Esophagus mucosa (tissue), 1 donor: ENCODE results near the gene CFAP97D1. TPM values are rescaled to one million over a fixed set of nuclear protein-coding genes. Genes with fewer than 3 reads are reported as not detected.
"Not testable (repeated sequence)": the region's sequence is repeated elsewhere in the genome, so short reads cannot be mapped to it uniquely, and the experiment has no call there.

ENCODE experiments used
- ATAC-seq: fragments of 200-7000 bp; cut with Tn5 transposase; one replicate; pipeline ENCODE4 v1.9.1; 2020
- total RNA-seq: library from RNA; stranded (reverse); gene quantifications from one replicate; pipeline ENCODE4 v1.2.4, GENCODE V29; 2023
- donor health status: DM: yes; HTN: yes; CAD: no.

The CFAP97D1 gene
- total RNA-seq, 1 donor from 2014 or later = not detected

DNA sequence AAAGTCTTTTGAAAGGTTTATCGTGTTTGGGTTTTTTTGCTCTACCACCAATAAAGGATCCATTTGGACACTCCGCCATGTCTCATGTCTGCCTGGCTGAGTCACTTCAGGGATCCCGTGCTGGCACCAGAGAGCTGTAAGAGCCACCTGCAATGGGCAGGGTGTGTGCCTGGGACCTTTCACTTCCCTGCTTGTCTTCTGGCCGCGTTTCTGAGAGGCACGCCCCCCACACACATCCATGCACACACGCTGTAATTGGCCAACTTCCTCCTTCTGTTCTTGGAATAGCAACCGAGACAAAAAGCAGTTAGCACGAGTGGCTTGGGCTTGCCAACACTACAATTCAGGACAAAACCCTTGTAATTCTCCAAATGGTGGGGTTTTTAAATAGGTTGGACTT, 11.9 kb upstream of the CFAP97D1 start:
- ATAC-seq = peak; percentile 27

DNA sequence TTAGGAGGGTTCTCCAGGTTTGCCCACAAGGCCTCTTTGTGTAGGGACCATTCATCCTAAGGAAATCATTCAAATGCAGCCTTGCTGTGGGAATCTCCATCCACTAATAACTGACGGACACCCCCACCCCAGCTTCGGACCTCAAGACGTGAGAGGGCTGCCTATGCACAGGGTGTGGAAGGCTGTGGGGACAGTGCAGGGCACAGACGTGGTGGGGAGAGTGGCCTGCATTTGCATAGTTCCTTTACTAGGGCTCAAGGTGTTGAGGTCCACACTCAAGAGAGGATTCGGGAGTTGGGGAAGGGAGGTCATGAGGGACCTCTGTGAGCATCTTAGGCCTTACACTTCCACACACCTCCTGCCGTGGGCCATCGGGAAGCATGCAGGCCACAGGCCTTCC, 11.3 kb upstream of the CFAP97D1 start:
- no peak for ATAC-seq

DNA sequence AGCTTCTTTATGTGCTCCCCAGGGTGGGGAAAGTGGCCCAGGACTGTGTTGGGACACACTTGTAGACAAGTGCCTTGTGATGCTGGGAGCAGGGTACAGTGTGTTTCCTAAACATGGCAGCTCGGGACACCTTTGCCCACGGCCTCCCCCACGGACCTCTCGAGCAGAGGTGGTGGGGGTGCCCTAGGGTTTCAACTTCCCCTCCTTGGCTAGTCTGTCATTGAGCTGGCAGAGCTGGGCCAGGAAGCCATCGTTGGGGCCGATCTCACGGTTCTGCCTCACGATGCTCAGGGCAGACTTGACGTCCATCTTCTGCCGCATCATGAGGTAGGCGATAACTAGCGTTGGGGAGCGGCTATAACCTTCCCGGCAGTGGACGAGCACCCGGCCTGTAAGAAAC, 10.8 kb upstream of the CFAP97D1 start:
- no peak for ATAC-seq

DNA sequence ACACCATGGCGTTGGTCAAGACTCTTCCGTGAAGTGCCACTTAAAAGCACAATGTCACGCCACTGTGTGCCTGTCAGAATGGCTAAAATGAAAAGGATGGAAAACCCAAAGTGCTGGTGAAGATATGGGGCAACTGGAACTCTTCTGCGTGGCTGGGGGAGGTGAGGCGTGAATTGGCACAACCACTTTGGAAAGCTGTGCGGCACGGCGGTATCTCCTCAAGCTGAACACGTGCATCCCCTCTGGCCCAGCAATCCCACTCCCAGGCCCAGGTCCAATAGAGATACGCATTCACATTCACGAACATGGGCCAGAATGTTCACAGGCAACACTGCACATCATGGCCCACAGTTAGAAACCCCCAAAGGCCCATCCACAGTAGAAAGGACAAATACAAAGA, 10.4 kb upstream of the CFAP97D1 start:
- ATAC-seq = no peak

DNA sequence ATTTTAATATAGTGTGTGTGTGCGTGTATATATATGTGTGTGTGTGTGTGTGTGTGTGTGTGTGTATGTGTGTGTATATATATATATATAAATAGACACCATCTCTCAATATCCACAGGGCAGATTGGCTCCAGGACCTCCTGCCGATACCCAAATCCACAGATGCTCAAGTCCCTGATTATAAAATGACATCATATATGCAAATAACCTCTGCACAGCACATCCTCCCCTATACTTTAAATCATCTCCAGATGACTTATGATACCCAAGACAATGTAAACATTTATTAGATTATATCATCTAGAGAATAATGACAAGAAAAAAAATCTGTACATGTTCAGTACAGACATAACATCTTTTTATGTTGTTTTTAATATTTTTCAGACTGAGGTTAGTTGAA, 9.3 kb upstream of the CFAP97D1 start:
- no peak for ATAC-seq

DNA sequence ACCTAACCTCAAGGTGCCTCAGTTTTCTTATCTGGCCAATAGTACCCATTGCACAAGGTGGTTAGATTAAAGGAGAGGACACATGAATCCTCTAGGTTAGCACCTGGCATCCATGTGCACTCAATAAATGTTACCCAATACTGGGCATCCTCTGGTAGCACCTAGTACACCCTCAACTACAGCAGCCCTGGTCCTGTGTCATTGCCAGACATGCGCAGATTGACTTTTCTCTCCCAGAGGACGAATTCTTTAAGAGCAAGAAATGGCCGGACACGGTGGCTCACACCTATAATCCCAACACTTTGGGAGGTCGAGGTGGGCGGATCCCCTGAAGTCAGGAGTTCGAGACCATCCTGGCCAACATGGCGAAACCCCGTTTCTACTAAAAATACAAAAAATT, 8.8 kb upstream of the CFAP97D1 start:
- no peak for ATAC-seq

DNA sequence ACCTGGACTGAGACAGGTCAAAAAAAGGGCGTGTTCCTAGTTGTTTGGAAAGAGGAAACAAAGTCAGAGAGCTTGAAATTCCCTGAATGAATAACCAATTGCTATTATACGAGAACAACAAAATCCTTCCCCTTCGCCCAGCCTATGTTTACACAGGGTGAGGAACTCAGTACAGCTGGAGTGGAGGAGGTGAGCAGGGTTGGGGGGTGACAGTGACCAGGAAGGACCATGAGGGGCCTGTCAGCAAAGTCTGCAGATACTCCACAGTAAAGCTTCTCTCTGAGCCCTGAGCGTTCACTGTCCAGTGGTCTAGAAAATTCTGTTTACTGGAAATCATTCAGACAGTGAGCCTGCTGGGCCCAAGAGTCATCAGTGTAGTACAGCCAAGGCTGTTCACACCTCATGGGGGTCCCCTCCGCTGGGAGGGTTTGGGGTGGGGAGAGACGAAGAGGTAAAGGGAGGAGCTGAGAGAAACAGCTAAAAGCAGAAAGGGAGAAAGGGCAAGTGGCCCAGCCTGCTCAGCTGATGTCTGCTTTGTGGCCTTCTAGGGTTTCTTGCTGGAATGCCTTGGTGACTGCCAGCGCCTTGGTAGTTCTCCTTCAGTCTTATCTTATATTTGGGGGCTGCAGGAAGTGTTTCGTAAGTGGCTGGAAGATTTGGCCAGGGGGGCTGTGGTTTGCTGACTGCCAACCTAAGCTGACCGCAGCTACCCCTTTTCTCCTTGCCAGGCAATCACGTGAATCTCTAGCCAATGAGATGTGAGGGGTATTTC, 7.2 kb upstream of the CFAP97D1 start:
- peak; percentile 42 for ATAC-seq

DNA sequence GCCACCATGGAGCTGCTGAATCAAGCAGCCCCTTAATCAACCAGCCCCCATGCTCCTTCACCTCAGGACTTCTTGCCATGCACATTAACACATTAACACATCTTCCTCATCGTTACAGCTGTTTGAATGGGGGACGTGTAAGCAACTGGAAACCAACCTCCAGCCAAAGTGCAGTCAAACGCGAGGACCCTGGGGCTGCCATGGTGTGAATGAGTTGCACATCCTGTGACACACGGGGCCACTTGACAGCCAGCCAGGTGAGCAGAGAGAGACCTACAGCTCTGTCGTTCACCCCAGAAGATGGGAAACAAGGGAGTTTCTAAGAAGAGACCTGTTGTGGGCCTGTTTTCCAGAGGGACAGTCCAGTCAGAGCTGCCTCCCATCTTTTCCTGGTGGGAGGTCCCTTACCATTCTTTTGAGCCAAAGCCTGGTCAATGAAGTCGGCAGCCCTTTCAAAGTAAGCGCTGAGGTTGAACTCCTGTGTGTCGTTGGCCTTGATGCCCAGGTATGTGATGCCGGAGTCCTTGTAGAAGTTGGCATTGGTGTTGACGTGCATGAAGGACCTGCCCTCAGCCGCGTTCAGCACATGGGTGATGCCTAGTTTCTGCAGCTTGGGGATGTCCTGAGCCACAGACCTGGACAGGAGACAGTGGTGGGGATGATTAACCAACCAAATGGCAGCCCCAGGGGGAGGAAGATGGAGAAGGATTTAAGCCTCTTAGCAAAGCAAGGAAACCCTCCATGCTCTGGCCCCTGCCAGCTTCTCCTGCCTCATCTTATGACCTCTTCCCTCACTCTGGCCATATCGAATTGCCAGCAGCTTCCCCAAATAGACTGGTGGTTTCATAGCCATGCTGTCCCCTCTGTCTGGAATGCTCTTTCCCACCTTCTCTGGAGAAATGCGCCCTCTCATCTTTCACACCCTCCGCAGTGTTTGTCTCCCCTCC, 5.7 kb upstream of the CFAP97D1 start:
- no peak for ATAC-seq

DNA sequence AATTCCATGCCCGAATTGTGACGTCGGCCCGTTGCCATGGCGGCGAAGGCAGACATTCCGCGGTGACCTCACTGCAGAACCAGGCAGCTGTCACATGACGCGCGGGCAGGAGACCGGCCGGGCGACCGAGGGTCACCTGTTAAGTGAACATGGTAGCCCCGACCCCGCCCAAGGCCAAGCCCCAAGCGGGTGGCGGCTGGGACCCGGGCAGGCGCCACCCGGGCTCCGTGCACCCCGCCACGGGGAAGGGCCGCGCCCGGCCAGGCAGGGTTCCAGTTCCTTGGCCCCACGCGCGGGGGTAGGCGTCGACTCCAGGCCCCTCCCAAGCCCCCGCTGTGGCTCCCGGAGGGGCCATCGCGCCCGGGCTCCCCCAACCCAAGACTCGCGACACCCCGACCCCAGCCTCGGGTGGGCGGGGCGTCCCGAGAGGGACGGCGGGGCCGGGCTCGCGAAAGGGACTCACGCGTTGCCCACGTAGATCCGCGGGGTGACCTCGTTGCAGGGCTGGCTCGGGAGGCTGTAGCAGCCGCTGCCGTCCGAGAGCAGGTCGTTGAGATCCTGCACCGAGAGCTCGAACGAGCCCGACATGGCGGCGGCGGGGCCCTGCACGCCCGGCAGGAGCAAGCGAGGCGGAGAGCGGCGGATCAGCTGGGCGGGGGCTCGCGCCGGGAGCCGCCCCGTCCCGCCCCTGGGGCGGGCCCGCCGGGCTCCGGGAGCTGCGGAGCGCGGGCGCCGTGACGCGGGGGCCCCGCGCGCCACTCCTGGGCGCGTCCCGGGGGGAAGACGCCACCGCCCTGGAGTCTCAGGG, 1.7 kb upstream of the CFAP97D1 start, which contains the start of gene DUSP3:
Gene DUSP3, minus strand, starts transcription at position 641 of the 808 bp plus-strand sequence. Its CDS starts 53 bp downstream, at position 588.
- peak; percentile 90 for ATAC-seq

DNA sequence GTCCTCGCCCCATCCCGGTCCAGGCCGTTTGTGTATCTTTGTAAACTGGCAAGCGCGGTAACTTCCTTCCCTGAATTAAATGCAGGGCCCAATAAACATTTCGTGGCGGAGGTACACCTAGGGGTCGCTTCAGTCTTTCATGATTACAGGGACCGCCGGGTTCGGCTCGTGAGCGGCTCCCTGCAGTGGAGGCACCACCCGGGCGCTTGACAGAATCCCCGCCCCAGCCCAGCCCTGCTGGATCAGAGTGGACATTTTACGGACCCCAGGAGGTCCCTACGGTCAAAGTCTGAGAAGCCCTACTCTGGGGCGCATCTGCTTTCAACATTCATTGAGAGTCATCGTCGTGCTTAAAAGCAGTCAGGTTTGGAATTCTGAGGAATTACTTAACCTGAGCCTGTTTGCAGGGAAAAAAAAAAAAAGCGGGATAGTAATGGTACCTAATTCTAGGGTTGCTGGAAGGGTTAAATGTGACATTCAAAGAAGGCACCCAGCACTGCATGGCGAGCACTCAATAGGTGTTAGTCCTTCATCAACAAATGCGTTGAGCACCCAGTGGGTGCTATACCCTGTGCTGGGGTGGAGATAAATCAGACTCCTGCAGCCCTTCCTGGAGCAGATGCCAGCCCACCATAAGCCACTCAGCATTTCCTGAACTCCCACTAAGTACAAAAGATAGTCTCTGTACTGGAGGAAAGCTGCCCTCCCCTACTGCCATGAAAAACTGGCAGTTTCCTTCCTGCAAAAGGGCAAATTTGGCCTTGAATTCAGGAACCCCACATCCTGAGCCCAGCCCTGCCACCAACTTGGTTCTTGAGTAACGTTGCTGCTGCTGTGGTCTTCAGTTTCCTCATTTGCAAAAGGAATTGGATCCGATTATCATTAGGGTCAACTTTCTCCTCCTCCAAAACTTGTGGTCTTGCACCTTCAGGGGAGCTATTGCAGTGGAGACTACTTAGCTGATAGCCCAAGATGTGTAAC, 800 bp upstream of the CFAP97D1 start:
- no peak for ATAC-seq

DNA sequence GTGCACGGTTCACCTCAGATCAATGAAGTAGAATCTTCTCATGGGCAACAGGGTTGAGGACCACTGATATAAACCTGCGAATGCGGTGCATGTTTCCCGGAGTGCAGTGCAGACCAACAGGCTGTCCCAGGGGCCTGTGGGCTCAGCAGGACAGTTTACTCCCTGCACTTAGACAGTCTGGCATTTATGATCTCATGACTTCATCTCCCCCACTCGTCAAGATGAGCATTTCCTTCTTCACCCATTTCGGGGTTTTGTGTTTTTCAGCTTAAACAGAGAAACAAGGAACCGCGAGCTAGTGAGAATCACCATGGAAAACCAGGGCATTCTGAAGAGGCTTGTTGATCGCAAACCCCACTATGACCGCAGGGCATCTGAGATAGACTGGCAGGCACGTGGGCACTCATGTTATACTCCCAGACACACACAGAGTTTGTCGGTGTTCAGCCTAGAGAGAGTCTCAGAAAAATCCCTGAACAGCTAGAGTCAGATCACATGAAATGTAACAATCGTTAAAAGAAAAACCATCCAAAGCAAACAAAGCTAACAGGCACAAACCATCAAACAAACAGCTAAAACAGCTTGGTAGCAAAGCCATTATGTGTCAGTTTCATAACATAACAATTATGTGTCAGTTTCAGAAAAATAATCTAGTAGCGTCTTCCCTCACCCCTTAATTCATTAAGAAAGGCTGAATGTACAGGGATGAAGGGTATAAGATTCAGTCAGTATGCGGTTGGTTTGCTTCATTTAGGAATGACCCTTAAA, 2.9 kb downstream of the CFAP97D1 start:
- ATAC-seq = no peak

DNA sequence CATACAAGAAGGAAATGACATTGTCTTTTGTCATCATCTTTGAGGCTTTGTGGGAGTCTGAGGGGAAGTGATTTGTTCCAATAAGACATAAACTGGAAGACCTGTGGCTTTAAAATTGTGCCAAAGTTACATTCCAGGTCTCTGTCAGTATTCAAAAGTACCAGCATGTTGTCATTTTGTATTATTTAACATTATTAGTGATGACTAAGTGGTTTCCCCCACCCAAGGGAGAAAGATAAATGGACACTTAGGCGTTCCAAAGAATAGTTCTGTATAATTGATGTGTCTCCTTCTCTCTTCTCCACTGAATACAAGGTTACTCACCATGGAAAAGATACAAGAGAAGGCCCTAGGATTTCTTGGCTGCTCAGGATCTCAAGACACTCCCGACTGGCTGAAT, 3.8 kb downstream of the CFAP97D1 start:
- no peak for ATAC-seq

DNA sequence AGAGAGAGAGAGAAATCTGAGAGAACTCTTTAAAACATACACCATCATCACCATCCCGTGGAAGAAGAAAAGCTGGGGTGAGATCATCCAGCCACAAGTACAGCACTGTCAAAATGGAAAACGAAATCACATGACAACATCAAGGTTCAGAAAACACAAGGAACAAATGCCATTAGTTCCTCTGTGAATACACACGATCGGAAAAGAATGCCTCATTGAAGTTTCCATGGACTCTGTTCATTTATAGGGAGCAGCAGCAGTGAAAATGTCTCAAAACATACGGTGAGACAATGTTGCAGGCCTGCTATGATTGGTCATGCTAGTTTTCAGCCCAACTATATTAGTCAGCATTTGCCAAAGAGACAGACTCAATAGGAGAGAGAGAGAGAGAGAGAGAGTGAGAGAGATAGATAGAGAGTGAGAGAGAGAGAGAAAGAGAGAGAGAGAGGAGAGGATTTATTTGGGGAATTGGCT, 4.4 kb downstream of the CFAP97D1 start:
- no peak for ATAC-seq

DNA sequence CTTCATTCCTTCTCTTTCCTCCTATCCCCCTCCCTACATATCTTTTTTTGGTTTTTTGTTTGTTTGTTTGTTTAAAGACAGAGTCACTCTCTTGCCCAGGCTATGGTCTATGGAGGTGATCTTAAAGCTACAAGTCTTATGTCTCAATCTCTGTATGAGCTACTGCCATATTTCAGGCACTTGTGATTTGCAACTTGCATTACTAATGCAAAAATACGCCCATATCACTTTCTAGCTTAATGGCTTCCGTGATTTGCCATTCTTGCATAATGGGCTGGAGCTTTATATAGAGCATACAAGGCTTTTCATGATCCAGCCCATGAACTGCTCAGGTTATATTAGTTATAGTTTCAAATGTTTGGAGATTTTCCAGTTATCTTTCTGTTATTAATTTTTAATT, 7.5 kb downstream of the CFAP97D1 start:
- no peak for ATAC-seq

DNA sequence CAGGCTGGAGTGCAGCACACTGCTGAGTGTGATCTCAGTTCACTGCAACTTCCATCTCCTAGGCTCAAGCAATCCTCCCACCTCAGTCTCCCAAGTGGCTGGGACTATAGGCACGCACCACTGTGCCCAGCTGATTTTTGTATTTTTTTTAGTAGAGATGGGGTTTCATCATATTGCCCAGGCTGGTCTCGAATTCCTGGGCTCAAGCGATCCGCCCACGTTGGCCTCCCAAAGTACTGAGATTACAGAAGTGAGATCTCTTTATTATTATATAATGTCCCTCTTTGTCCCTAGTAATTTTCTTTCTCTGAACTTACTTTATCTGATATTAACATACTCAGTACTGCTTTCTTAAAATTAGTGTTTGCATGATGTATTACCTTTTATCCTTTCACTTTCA, 8.3 kb downstream of the CFAP97D1 start:
- no peak for ATAC-seq

DNA sequence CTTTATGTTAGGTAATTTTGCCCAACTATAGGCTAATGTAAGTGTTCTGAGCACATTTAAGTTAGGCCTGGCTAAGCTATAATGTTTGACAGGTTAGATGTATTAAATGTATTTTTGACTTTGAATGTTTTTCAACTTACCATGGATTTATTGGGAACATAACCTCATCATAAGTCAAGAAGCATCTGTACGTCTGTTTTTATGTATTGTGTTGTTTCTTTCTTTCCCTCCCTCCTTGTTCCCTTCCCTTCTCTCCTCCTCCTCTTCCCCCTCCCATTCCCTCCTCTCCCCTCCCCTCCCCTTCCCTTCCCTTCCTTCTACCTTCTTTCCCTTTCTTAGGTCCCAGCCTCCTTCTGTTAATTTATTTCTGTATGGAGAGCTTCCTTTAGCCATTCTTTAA, 9.2 kb downstream of the CFAP97D1 start:
- no peak for ATAC-seq

DNA sequence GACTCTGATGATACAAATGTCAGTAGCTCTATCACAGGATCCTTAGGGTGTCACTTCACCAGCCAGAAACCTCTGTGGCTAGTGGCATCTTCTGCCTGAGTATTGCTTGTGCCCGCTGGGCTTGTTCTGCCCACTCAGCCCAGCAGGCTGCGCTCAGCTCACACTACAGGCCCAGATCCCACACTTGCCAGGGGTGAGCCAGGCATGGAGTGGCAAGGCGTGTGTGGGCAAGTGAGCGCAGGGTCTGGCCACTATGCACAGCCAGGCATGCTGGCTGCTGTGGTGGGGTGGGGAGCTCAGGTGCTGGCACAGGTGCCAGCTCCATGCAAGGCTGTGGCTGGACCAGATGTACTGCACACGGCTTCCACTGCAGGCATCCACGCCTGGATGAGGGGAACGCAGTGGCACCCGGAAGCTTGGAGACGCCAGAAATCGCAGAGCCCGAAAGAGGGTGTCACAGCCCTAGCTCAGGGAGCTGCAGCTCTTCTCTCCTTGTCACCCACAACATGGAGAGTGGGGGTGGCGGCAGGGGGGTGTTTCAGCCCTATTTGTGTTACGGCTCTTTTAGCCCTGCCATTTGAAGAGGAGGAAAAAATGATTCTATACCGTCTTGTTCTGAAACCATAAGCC, 10.2 kb downstream of the CFAP97D1 start:
- ATAC-seq = peak; percentile 94

DNA sequence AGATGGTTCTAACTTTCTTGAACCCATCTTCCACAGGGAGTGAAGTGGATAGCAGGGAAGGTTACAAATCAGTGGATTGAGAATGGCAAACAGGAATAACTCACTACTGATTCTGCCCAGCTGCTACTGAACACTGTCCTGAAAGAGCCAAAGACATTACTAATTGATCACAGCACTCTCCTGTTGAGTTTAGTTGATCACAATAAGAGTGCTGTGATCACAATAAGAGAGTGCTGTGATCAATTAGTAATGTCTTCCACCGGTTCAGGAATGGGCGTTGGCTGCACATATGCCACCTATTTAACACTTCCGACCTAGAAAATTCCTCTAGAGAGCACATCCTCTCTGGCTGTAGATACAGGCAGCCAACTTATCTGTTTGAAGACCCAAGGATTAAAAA, 11.4 kb downstream of the CFAP97D1 start:
- ATAC-seq = peak; percentile 86

DNA sequence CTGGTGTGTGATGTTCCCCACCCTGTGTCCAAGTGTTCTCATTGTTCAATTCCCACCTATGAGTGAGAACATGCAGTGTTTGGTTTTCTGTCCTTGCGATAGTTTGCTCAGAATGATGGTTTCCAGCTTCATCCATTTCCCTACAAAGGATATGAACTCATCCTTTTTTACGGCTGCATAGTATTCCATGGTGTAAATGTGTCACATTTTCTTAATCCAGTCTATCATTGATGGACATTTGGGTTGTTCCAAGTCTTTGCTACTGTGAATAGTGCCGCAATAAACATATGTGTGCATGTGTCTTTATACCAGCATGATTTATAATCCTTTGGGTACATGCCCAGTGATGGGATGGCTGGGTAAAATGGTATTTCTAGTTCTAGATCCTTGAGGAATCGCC, 12.4 kb downstream of the CFAP97D1 start:
- not testable (repeated sequence) for ATAC-seq

DNA sequence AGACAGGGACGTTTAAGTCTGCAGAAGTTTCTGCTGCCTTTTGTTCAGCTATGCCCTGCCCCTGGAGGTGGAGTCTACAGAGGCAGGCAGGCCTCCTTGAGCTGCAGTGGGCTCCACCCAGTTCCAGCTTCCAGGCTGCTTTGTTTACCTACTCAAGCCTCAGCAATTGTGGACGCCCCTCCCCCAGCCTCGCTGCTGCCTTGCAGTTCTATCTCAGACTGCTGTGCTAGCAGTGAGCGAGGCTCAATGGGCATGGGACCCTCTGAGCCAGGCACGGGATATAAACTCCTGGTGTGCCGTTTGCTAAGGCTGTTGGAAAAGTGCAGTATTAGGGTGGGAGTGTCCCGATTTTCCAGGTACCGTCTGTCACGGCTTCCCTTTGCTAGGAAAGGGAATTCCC, 17.8 kb downstream of the CFAP97D1 start:
- ATAC-seq = not testable (repeated sequence)
